H7 (cell line): ENCODE measurements around the gene FBN2. TPM values are rescaled to one million over a fixed set of nuclear protein-coding genes. Genes with fewer than 3 reads are reported as not detected.

Source experiments
- DNase-seq: peaks from one replicate; pipeline ENCODE4 v3.0.0; 2012
- H3K27me3 ChIP-seq: 2 replicates; pipeline ENCODE4 v1.6.0; 2011; ENCODE audit warnings: mild to moderate bottlenecking, low read length; ENCODE audit not compliant: control insufficient read depth, insufficient read depth
- H3K36me3 ChIP-seq: replicated peaks from 2 replicates; pipeline ENCODE4 v1.5.1; 2011; ENCODE audit warnings: low read length; ENCODE audit not compliant: control insufficient read depth, insufficient read depth
- H3K4me3 ChIP-seq: 2 replicates; pipeline ENCODE4 v1.5.1; 2011; ENCODE audit warnings: low read depth, mild to moderate bottlenecking, control low read depth, low read length, moderate library complexity; ENCODE audit not compliant: insufficient read depth
- total RNA-seq: library from RNA; depleted of rRNA; stranded (reverse); fragments of >200 nt; shearing (Covaris generic); gene quantifications from 2 replicates; pipeline ENCODE4 v1.2.3, GENCODE V29; 2014

The FBN2 gene
- total RNA-seq, 1 experiment from 2014 or later: 22.6 TPM

DNA sequence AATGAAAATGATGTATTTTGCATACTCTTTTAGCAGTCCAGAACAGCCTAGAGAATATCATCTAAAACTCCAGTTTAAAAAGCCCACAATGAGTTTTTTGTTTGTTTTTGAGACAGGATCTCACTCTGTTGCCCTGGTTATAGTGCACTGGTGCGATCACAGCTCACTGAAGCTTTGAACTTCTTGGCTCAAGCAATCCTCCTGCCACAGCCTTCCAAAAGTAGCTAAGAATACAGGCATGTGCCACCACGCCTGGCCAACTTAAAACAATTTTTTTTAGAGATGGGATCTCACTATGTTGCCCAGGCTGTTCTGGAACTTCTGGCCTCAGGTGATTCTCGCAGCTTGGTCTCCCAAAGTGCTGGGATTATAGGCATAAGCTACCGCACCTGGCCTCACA is 175.7 kb downstream of the FBN2 start:
- H3K27me3 ChIP-seq: no peaks in the 10 kb centered on the region
- H3K4me3 ChIP-seq: no peak overlapping the region
- no peaks in the 10 kb centered on the region for H3K36me3 ChIP-seq
- no peak for DNase-seq

DNA sequence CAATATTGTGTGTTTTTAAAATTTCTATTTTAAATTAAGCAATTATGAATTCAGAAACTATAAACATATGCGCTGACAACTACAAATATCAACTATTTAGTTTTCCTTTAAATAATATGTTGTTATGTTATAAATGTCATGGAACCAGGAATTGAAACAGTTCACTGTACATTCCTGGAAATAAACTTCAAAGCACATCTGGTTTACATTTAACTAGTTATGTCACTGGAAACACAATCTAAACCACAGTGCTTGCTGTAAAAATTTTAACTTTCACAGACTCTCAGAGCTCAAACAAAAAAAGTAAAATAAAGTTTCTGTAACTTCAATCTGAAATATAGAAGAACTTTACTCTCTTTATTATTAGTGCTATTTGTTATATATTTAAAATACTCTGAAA is 179.2 kb downstream of the FBN2 start:
- no peak for DNase-seq
- Histone ChIP-seq H3K36me3 (no peaks in the 10 kb centered on the region), H3K27me3 (no peaks in the 10 kb centered on the region), H3K4me3 (no peak overlapping the region)

GRCh38 chr5:128357226-128357625 is 180.8 kb downstream of the FBN2 start:
- Histone ChIP-seq H3K27me3 (no peaks in the 10 kb centered on the region), H3K36me3 (no peaks in the 10 kb centered on the region), H3K4me3 (no peak overlapping the region)
- DNase-seq: no peak

GRCh38 chr5:128355961-128356360 is 182.1 kb downstream of the FBN2 start:
- Histone ChIP-seq H3K36me3 (no peaks in the 10 kb centered on the region), H3K27me3 (no peaks in the 10 kb centered on the region)
- no peak for DNase-seq

GRCh38 chr5:128353441-128354107 is 184.5 kb downstream of the FBN2 start:
- Histone ChIP-seq H3K4me3 (no peak overlapping the region), H3K36me3 (no peaks in the 10 kb centered on the region), H3K27me3 (no peaks in the 10 kb centered on the region)
- DNase-seq: peak; percentile 8

More at GRCh38 chr5:128355961-128356360, 182.1 kb downstream of the FBN2 start:
- no peak overlapping the region for H3K4me3 ChIP-seq

- no peaks in the 10 kb centered on the region for H3K27me3 ChIP-seq
- peak; percentile 4 for DNase-seq
- no peaks in the 10 kb centered on the region for H3K36me3 ChIP-seq
- H3K4me3 ChIP-seq: no peak overlapping the region
Observed at GRCh38 chr5:128350705-128351104, 187.3 kb downstream of the FBN2 start.

- no peak for DNase-seq
Observed at GRCh38 chr5:128349044-128349858, 188.8 kb downstream of the FBN2 start.

GRCh38 chr5:128346038-128346437 is 192.0 kb downstream of the FBN2 start:
- H3K36me3 ChIP-seq: no peaks in the 10 kb centered on the region; the same call in 1 of the 2 replicates
- no peaks in the 10 kb centered on the region for H3K27me3 ChIP-seq
- no peak for DNase-seq
- H3K4me3 ChIP-seq: no peak overlapping the region

More at GRCh38 chr5:128349044-128349858, 188.8 kb downstream of the FBN2 start:
- Histone ChIP-seq H3K4me3 (no peak overlapping the region), H3K27me3 (no peaks in the 10 kb centered on the region), H3K36me3 (no peaks in the 10 kb centered on the region)

DNA sequence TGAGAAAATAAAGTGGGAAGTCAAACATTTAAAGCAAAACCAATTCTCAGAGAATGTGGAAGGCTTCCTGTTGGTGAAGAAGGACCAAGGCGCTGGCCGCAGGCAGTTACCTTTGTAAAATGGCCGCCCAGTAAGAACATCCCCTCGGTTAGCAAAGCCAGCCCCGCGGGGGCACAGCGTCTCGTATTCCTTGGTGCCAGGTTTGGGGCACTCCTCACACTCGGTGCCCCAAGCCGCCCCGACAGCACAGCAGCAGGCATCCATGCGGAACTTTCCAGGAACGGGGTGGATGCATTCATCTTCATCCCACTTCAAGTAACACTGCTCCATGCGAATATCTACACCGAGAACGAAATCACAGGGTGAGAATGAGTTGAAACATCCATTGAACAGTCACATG is 192.8 kb downstream of the FBN2 start:
- DNase-seq: no peak
- no peak overlapping the region for H3K4me3 ChIP-seq
- H3K27me3 ChIP-seq: no peaks in the 10 kb centered on the region
- no peaks in the 10 kb centered on the region; the same call in 1 of the 2 replicates for H3K36me3 ChIP-seq

- Histone ChIP-seq H3K4me3 (no peak overlapping the region), H3K27me3 (no peaks in the 10 kb centered on the region), H3K36me3 (no peaks in the 10 kb centered on the region; the same call in 1 of the 2 replicates)
Observed at GRCh38 chr5:128343168-128343567, 194.9 kb downstream of the FBN2 start.

DNA sequence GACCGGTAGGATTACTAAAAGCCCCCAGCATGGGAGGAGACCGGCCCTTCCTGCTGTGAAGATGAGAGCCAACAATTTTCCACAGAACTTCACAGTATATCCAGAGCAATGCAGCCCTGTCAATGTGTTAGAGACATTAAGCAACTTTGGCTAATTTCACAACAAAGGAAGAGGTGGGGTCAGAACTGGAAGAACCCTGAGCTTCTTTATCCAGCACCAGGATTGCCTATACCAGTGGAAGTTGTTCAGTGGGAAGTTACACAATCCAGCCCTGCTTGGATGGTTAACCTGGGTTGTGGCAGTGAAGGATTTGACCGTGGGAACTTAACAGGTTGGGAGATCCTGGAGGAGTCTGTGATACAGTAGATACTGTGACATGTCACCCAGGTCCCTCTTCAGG is 197.0 kb downstream of the FBN2 start:
- Histone ChIP-seq H3K27me3 (no peaks in the 10 kb centered on the region), H3K36me3 (no peaks in the 10 kb centered on the region; the same call in 1 of the 2 replicates), H3K4me3 (no peak overlapping the region)
- DNase-seq: no peak

More at GRCh38 chr5:128343168-128343567, 194.9 kb downstream of the FBN2 start:
- DNase-seq: no peak

- DNase-seq: no peak
Observed at GRCh38 chr5:128340648-128341047, 197.4 kb downstream of the FBN2 start.

GRCh38 chr5:128339585-128339984 is 198.5 kb downstream of the FBN2 start:
- H3K36me3 ChIP-seq: no peaks in the 10 kb centered on the region; the same call in 1 of the 2 replicates
- no peak overlapping the region for H3K4me3 ChIP-seq
- no peak for DNase-seq
- no peaks in the 10 kb centered on the region for H3K27me3 ChIP-seq

More at GRCh38 chr5:128340648-128341047, 197.4 kb downstream of the FBN2 start:
- H3K27me3 ChIP-seq: no peaks in the 10 kb centered on the region
- no peak overlapping the region for H3K4me3 ChIP-seq
- H3K36me3 ChIP-seq: no peaks in the 10 kb centered on the region; the same call in 1 of the 2 replicates

GRCh38 chr5:128338649-128339048 is 199.4 kb downstream of the FBN2 start:
- no peaks in the 10 kb centered on the region; the same call in 1 of the 2 replicates for H3K36me3 ChIP-seq
- no peak for DNase-seq
- no peaks in the 10 kb centered on the region for H3K27me3 ChIP-seq
- H3K4me3 ChIP-seq: no peak overlapping the region

DNA sequence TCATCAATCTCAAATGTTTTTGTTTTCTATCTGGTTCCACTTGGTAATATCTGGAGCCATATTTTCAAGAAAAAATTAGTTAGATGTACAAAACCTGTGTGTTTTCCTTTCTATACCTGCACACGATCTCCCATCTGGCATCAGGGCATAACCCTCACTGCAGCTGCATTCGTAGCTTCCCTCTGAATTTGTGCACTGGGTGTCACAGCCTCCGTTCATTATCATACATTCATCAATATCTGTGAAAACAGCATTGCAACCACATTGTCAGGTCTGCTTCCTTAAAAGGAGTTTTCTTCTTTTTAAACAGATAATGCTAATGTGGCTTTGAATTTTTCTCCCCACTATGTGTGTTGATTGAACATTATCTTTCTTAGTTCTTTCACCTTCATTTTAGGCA is 202.7 kb downstream of the FBN2 start:
- Histone ChIP-seq H3K27me3 (no peaks in the 10 kb centered on the region), H3K36me3 (no peaks in the 10 kb centered on the region)
- DNase-seq: no peak

More for the DNA sequence above, 202.7 kb downstream of the FBN2 start:
- no peak overlapping the region for H3K4me3 ChIP-seq
